Skeletal muscle cell (primary cell): ENCODE measurements around the gene FADS1.

Experiments used
- DNase-seq: peaks from one replicate; pipeline ENCODE4 v3.0.0-alpha.2; 2010; ENCODE audit warnings: low read depth
- H3K4me3 ChIP-seq: 2 replicates; pipeline ENCODE4 v1.5.1; 2011; ENCODE audit warnings: low read depth, mild to moderate bottlenecking, control low read depth, low read length, moderate library complexity

Gene FADS1

GRCh38 chr11:61847914-61848581, 31.2 kb upstream of the FADS1 start:
- DNase-seq, result no peak
- H3K4me3 ChIP-seq, result no peak overlapping the region

GRCh38 chr11:61846362-61847020, 29.7 kb upstream of the FADS1 start:
- no peak for DNase-seq
- H3K4me3 ChIP-seq, result no peak overlapping the region

- no peak for DNase-seq
- no peak overlapping the region for H3K4me3 ChIP-seq
These were observed 28.2 kb upstream of the FADS1 start for GRCh38 chr11:61844909-61845565.

- H3K4me3 ChIP-seq, result no peak overlapping the region
- no peak for DNase-seq
These were observed 25.7 kb upstream of the FADS1 start for GRCh38 chr11:61842528-61842820.

GRCh38 chr11:61841636-61842527, 25.1 kb upstream of the FADS1 start:
- DNase-seq, result no peak
- H3K4me3 ChIP-seq, result no peak overlapping the region

- no peak for DNase-seq
- H3K4me3 ChIP-seq, result no peak overlapping the region
These were observed 23.6 kb upstream of the FADS1 start for GRCh38 chr11:61840371-61840770.

- no peak for DNase-seq
- no peak overlapping the region for H3K4me3 ChIP-seq
These were observed 22.9 kb upstream of the FADS1 start for GRCh38 chr11:61839742-61840141.

- DNase-seq, result no peak
- H3K4me3 ChIP-seq, result no peak overlapping the region
These were observed 22.1 kb upstream of the FADS1 start for GRCh38 chr11:61838921-61839320.

- DNase-seq, result no peak
- H3K4me3 ChIP-seq, result no peak overlapping the region
These were observed 21.7 kb upstream of the FADS1 start for GRCh38 chr11:61838501-61838900.

- DNase-seq, result no peak
- H3K4me3 ChIP-seq, result no peak overlapping the region
These were observed 20.7 kb upstream of the FADS1 start for GRCh38 chr11:61837411-61838005.

- DNase-seq, result no peak
- no peak overlapping the region for H3K4me3 ChIP-seq
These were observed 19.4 kb upstream of the FADS1 start for GRCh38 chr11:61836193-61836592.

- DNase-seq, result peak; percentile 54
These were observed 17.7 kb upstream of the FADS1 start for GRCh38 chr11:61834278-61835048.

GRCh38 chr11:61833926-61834277, 17.1 kb upstream of the FADS1 start:
- DNase-seq, result no peak
- H3K4me3 ChIP-seq, result no peak overlapping the region

More at GRCh38 chr11:61834278-61835048, 17.7 kb upstream of the FADS1 start:
- H3K4me3 ChIP-seq, result no peak overlapping the region

GRCh38 chr11:61833471-61833870, 16.7 kb upstream of the FADS1 start:
- DNase-seq, result no peak

GRCh38 chr11:61832754-61833153, 16.0 kb upstream of the FADS1 start:
- no peak overlapping the region for H3K4me3 ChIP-seq
- no peak for DNase-seq

More at GRCh38 chr11:61833471-61833870, 16.7 kb upstream of the FADS1 start:
- no peak overlapping the region for H3K4me3 ChIP-seq

GRCh38 chr11:61832207-61832606, 15.4 kb upstream of the FADS1 start:
- no peak overlapping the region for H3K4me3 ChIP-seq
- no peak for DNase-seq

GRCh38 chr11:61830237-61831105, 13.7 kb upstream of the FADS1 start:
- no peak for DNase-seq
- peak overlapping the region; percentile 94 for H3K4me3 ChIP-seq

- peak overlapping the region; percentile 94 for H3K4me3 ChIP-seq
These were observed 13.0 kb upstream of the FADS1 start for GRCh38 chr11:61829806-61830205.

More at GRCh38 chr11:61829806-61830205, 13.0 kb upstream of the FADS1 start:
- no peak for DNase-seq
